ENCODE data around the gene FUT8. TPM values are rescaled to one million over a fixed set of nuclear protein-coding genes. Genes with fewer than 3 reads are reported as not detected.

Gene FUT8
- total RNA-seq, 1 donor, result 124 TPM

DNA sequence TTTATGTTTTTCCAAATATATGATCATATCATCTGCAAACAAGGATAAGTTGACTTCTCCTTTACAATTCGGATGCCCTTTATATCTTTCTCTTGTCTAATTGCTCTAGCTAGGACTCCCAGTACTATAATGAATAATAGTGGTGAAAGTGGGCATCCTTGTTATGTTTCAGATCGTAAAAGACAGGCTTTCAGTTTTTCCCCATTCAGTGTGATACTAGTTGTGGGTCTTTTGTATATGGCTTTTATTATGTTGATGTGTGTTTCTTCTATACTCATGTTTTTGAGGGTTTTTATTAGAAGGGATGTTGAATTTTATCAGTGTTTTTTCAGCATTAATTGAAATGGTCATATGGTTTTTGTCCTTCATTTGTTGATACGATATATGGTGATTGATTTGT, 97.3 kb downstream of the FUT8 start:
- Histone ChIP-seq H3K4me1 (ENCODE audit: insufficient read depth, low read length) (no peaks in the 10 kb centered on the region), H3K36me3 (ENCODE audit: insufficient read depth, low read length) (no peaks in the 10 kb centered on the region), H3K27me3 (ENCODE audit: insufficient read depth, low read length) (no peaks in the 10 kb centered on the region), H3K79me2 (ENCODE audit: insufficient read depth, low read length) (peaks cover 52% of the 10 kb centered on the region), H3K27ac (ENCODE audit: low read depth, low read length) (no peak overlapping the region), H3K4me3 (ENCODE audit: insufficient read depth, low read length) (no peak overlapping the region), H3K9me3 (ENCODE audit: low read depth, low read length) (no peaks in the 10 kb centered on the region), H3K4me2 (ENCODE audit: insufficient read depth, low read length) (no peak overlapping the region), H2AFZ (ENCODE audit: low read length) (no peak overlapping the region), H4K20me1 (ENCODE audit: insufficient read depth, low read length) (peaks cover 15% of the 10 kb centered on the region)
- DNase-seq (ENCODE audit: insufficient read length, low spot score, missing footprints), result no peak
- TF ChIP-seq, protein P1, sequence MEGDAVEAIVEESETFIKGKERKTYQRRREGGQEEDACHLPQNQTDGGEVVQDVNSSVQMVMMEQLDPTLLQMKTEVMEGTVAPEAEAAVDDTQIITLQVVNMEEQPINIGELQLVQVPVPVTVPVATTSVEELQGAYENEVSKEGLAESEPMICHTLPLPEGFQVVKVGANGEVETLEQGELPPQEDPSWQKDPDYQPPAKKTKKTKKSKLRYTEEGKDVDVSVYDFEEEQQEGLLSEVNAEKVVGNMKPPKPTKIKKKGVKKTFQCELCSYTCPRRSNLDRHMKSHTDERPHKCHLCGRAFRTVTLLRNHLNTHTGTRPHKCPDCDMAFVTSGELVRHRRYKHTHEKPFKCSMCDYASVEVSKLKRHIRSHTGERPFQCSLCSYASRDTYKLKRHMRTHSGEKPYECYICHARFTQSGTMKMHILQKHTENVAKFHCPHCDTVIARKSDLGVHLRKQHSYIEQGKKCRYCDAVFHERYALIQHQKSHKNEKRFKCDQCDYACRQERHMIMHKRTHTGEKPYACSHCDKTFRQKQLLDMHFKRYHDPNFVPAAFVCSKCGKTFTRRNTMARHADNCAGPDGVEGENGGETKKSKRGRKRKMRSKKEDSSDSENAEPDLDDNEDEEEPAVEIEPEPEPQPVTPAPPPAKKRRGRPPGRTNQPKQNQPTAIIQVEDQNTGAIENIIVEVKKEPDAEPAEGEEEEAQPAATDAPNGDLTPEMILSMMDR (IDR thresholded peaks at IDR 0.05; ENCODE audit: extremely low read depth, low read depth, low read length), result no peak

DNA sequence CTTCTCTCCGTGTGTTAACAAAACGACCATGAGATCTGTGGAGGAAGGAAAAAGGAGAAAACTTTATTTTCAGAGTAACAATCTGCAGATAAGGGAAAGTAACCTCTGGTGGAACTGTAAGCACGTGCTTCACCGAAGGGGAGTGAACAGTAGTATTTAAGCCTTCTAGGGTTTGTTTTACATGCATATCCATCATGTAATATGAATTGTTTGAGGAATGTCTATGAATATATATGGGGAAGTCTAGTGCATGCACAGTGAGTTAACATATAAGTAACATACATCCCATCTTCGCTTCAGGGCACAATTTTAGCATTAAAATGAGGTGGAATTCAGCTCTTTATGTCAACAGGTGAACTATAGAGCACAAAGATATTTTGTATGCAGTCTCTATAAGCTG, 101.1 kb downstream of the FUT8 start:
- no peaks in the 10 kb centered on the region for H3K4me1 ChIP-seq (ENCODE audit: insufficient read depth, low read length)
- TF ChIP-seq, protein P1 (IDR thresholded peaks at IDR 0.05; ENCODE audit: extremely low read depth, low read depth, low read length), result no peak
- peaks cover 20% of the 10 kb centered on the region for H4K20me1 ChIP-seq (ENCODE audit: insufficient read depth, low read length)
- no peaks in the 10 kb centered on the region for H3K36me3 ChIP-seq (ENCODE audit: insufficient read depth, low read length)
- no peaks in the 10 kb centered on the region for H3K9me3 ChIP-seq (ENCODE audit: low read depth, low read length)
- no peak overlapping the region for H3K4me2 ChIP-seq (ENCODE audit: insufficient read depth, low read length)
- no peak overlapping the region for H3K4me3 ChIP-seq (ENCODE audit: insufficient read depth, low read length)
- H3K27me3 ChIP-seq (ENCODE audit: insufficient read depth, low read length), result no peaks in the 10 kb centered on the region
- H3K79me2 ChIP-seq (ENCODE audit: insufficient read depth, low read length), result peaks cover 45% of the 10 kb centered on the region
- H2AFZ ChIP-seq (ENCODE audit: low read length), result no peak overlapping the region
- DNase-seq (ENCODE audit: insufficient read length, low spot score, missing footprints), result no peak
- H3K27ac ChIP-seq (ENCODE audit: low read depth, low read length), result no peak overlapping the region

DNA sequence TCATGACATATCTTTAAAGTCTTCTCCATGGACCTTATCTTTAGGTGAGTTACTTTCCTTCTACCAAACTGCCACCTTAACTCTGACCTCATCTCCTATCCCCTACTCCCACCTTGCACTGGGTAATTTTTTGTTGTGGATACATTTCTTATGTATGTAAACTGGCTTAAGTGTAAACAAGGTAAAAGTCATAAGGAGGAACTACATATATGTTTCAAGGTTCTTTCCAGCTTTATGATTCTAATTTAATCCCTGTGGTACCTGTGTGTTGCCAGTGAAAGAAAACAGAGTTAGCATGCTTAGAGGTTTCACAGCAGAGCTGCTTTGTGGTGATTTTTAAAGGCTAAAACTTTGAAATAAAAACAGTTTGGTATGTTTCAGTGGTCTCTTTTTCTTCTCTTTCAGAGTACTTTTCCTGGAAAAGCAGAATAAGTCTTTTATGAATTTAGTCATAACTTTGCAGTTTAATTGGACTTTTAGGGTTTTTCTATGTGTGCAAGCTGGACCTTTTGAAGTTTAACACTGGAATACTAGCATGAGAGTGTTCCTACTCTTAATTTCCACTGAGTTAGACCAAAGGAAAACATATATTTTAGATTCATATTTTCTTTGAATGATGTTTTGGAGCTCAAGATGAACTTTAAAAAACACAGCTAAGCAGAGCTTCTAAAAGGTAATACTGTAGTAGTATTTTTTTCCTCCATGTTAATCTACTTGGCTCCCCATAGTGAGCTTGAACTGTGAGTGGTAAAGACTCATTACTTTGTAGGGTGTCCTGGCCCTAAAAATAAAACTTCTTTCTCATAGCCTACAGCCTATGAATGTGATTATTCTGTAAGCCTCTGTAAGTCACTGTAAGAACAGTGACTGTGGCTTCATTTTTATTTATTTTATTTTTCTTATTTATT, 105.4 kb downstream of the FUT8 start:
- Histone ChIP-seq H3K27me3 (ENCODE audit: insufficient read depth, low read length) (no peaks in the 10 kb centered on the region), H3K4me3 (ENCODE audit: insufficient read depth, low read length) (no peak overlapping the region), H3K4me2 (ENCODE audit: insufficient read depth, low read length) (no peak overlapping the region), H4K20me1 (ENCODE audit: insufficient read depth, low read length) (peaks cover 12% of the 10 kb centered on the region), H3K9me3 (ENCODE audit: low read depth, low read length) (no peaks in the 10 kb centered on the region), H2AFZ (ENCODE audit: low read length) (no peak overlapping the region), H3K36me3 (ENCODE audit: insufficient read depth, low read length) (no peaks in the 10 kb centered on the region), H3K79me2 (ENCODE audit: insufficient read depth, low read length) (peaks cover 23% of the 10 kb centered on the region), H3K27ac (ENCODE audit: low read depth, low read length) (no peak overlapping the region), H3K4me1 (ENCODE audit: insufficient read depth, low read length) (no peaks in the 10 kb centered on the region)
- TF ChIP-seq, protein P1 (IDR thresholded peaks at IDR 0.05; ENCODE audit: extremely low read depth, low read depth, low read length), result no peak
- no peak for DNase-seq (ENCODE audit: insufficient read length, low spot score, missing footprints)

DNA sequence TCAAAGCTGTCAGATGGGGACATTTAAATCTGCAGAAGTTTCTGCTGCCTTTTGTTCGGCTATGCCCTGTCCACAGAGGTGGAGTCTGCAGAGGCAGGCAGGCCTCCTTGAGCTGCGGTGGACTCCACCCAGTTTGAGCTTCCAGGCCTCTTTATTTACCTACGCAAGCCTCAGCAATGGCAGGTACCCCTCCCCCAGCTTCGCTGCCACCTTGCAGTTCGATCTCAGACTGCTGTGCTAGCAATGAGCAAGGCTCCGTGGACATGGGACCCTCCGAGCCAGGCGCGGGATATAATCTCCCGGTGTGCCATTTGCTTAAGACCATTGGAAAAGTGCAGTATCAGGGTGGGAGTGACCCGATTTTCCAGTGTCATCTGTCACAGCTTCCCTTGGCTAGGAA, 115.5 kb downstream of the FUT8 start:
- H3K79me2 ChIP-seq (ENCODE audit: insufficient read depth, low read length), result peaks cover 32% of the 10 kb centered on the region
- H3K4me1 ChIP-seq (ENCODE audit: insufficient read depth, low read length), result no peaks in the 10 kb centered on the region
- DNase-seq (ENCODE audit: insufficient read length, low spot score, missing footprints), result no peak

More for the DNA sequence above, 115.5 kb downstream of the FUT8 start:
- H3K27me3 ChIP-seq (ENCODE audit: insufficient read depth, low read length), result no peaks in the 10 kb centered on the region
- peaks cover 3% of the 10 kb centered on the region for H4K20me1 ChIP-seq (ENCODE audit: insufficient read depth, low read length)
- TF ChIP-seq, protein P1 (IDR thresholded peaks at IDR 0.05; ENCODE audit: extremely low read depth, low read depth, low read length), result no peak
- no peak overlapping the region for H3K4me2 ChIP-seq (ENCODE audit: insufficient read depth, low read length)
- H2AFZ ChIP-seq (ENCODE audit: low read length), result no peak overlapping the region
- H3K36me3 ChIP-seq (ENCODE audit: insufficient read depth, low read length), result no peaks in the 10 kb centered on the region
- no peaks in the 10 kb centered on the region for H3K9me3 ChIP-seq (ENCODE audit: low read depth, low read length)
- no peak overlapping the region for H3K27ac ChIP-seq (ENCODE audit: low read depth, low read length)
- no peak overlapping the region for H3K4me3 ChIP-seq (ENCODE audit: insufficient read depth, low read length)
